Right lobe of liver (tissue), 4 donors: ENCODE results near the gene ZFX.

Experiments used
- POLR2A ChIP-seq: fragments of 450-650 bp; IDR thresholded peaks from one replicate; pipeline ENCODE4 v1.6.1; 2017; ENCODE audit warnings: antibody characterized with exemption, mild to moderate bottlenecking
- TF ChIP-seq, protein P1 (sequence below), 4 donors: fragments of 200-600 bp in 3 of 4; fragments of 450-650 bp in 1 of 4; IDR thresholded peaks; one replicate each; pipeline versions ENCODE4 v1.5.1 to v1.8.0; 2016 to 2022; ENCODE audit warnings: antibody characterized with exemption in 4 of 4, mild to moderate bottlenecking in 2 of 4
- donor health status: DM: no; HTN: no; CAD: no.
- donor health status: DM: no; HTN: no; CAD: no.
- donor health status: DM: no; HTN: yes; CAD: no.

DNA sequence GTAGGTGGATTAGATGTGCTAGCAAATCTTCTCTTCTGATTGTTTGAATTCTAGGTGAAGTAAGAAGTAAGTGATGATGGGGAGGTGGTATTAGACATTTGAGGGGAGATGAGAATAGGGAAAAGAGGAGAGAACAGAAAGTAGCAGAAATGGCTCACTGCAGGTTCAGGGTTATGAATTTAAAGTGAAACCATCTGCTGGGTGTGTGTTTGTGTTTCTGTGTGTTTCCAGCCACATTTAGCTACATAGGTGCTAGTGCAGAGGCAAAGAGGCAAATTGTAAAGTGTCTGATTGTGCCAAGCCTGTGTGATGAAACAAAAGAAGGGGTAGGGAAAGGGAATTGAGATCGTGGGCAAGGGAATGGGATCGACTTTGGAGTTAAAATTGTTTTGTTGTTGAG, 50.6 kb downstream of the ZFX start:
- TF ChIP-seq, protein P1, sequence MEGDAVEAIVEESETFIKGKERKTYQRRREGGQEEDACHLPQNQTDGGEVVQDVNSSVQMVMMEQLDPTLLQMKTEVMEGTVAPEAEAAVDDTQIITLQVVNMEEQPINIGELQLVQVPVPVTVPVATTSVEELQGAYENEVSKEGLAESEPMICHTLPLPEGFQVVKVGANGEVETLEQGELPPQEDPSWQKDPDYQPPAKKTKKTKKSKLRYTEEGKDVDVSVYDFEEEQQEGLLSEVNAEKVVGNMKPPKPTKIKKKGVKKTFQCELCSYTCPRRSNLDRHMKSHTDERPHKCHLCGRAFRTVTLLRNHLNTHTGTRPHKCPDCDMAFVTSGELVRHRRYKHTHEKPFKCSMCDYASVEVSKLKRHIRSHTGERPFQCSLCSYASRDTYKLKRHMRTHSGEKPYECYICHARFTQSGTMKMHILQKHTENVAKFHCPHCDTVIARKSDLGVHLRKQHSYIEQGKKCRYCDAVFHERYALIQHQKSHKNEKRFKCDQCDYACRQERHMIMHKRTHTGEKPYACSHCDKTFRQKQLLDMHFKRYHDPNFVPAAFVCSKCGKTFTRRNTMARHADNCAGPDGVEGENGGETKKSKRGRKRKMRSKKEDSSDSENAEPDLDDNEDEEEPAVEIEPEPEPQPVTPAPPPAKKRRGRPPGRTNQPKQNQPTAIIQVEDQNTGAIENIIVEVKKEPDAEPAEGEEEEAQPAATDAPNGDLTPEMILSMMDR (IDR thresholded peaks at IDR 0.05): no peak
- no peak for TF ChIP-seq POLR2A
